Head of caudate nucleus (tissue), 42 donors: ENCODE data around the gene PDE10A.
"Not testable (repeated sequence)": the region's sequence is repeated elsewhere in the genome, so short reads cannot be mapped to it uniquely, and the experiment has no call there.

Experiments used
- DNase-seq, 42 donors: peaks; one replicate each; pipeline versions ENCODE4 v3.0.0 to v3.0.0-alpha.2; 2020 to 2021; ENCODE audit warnings: mixed read lengths in 7 of 42
- intact Hi-C: fragments of 100-400 bp; cut with DNase I; formaldehyde crosslinking; loops from one replicate; pipeline ENCODE4 v1.15.0; 2022

PDE10A gene

GRCh38 chr6:165636402-165637048 is 26.5 kb downstream of the PDE10A start:
- DNase-seq: peak in 2 of 42 donors; percentile 3 to 42
- intact Hi-C loops: no loop called here

GRCh38 chr6:165635965-165636364 is 27.1 kb downstream of the PDE10A start:
- intact Hi-C loops: no loop called here
- DNase-seq: peak in 1 of 42 donors; percentile 2

GRCh38 chr6:165634101-165634880 is 28.8 kb downstream of the PDE10A start:
- intact Hi-C loops: no loop called here
- peak in 1 of 42 donors; percentile 42 for DNase-seq

- DNase-seq: no peak
- intact Hi-C loops: no loop called here
Observed at GRCh38 chr6:165632194-165632593, 30.8 kb downstream of the PDE10A start.

GRCh38 chr6:165630544-165630953 is 32.5 kb downstream of the PDE10A start:
- intact Hi-C loops: no loop called here

GRCh38 chr6:165628955-165629354 is 34.1 kb downstream of the PDE10A start:
- peak in 2 of 42 donors; percentile 41 to 57 for DNase-seq
- intact Hi-C loops: no loop called here

More at GRCh38 chr6:165630544-165630953, 32.5 kb downstream of the PDE10A start:
- DNase-seq: no peak

GRCh38 chr6:165627366-165627765 is 35.7 kb downstream of the PDE10A start:
- DNase-seq: no peak
- intact Hi-C loops: no loop called here

- intact Hi-C loops: no loop called here
- no peak for DNase-seq
Observed at GRCh38 chr6:165626711-165627110, 36.3 kb downstream of the PDE10A start.

GRCh38 chr6:165624871-165625639 is 38.0 kb downstream of the PDE10A start:
- DNase-seq: no peak
- intact Hi-C loops: no loop called here

GRCh38 chr6:165621940-165622339 is 41.1 kb downstream of the PDE10A start:
- DNase-seq: no peak
- intact Hi-C loops: no loop called here

GRCh38 chr6:165618891-165619290 is 44.1 kb downstream of the PDE10A start:
- intact Hi-C loops: not testable (repeated sequence)

GRCh38 chr6:165618241-165618640 is 44.8 kb downstream of the PDE10A start:
- DNase-seq: peak in 1 of 42 donors; percentile 6
- intact Hi-C loops: no loop called here

More at GRCh38 chr6:165618891-165619290, 44.1 kb downstream of the PDE10A start:
- DNase-seq: not testable (repeated sequence)

- intact Hi-C loops: no loop called here
- DNase-seq: peak in 1 of 42 donors; percentile 8
Observed at GRCh38 chr6:165617528-165617927, 45.5 kb downstream of the PDE10A start.

GRCh38 chr6:165616116-165616515 is 46.9 kb downstream of the PDE10A start:
- DNase-seq: peak in 1 of 42 donors; percentile 8
- intact Hi-C loops: no loop called here

GRCh38 chr6:165615636-165616035 is 47.4 kb downstream of the PDE10A start:
- intact Hi-C loops: no loop called here
- peak in 8 of 42 donors; percentile 30 to 63 (median 52) for DNase-seq

GRCh38 chr6:165611294-165611693 is 51.7 kb downstream of the PDE10A start:
- intact Hi-C loops: no loop called here
- DNase-seq: peak in 11 of 42 donors; percentile 23 to 61 (median 54)

- DNase-seq, intact Hi-C loops: not testable (repeated sequence)
Observed at GRCh38 chr6:165608577-165608976, 54.5 kb downstream of the PDE10A start.

GRCh38 chr6:165606740-165607008 is 56.4 kb downstream of the PDE10A start:
- DNase-seq: no peak
- intact Hi-C loops: no loop called here

- intact Hi-C loops: no loop called here
- peak in 1 of 42 donors; percentile 13 for DNase-seq
Observed at GRCh38 chr6:165605901-165606739, 56.9 kb downstream of the PDE10A start.
